HG03066 (cell line): Measurements from ENCODE around the gene KIF2C.
A peak's percentile ranks its signal among the peaks of the same experiment; 100 is the strongest.
"Not testable (repeated sequence)": the region's sequence is repeated elsewhere in the genome, so short reads cannot be mapped to it uniquely, and the experiment has no call there.

Experiments used
- ATAC-seq: cut with Tn5 transposase; IDR thresholded peaks from one replicate; pipeline ENCODE4 v1.9.1; 2021; ENCODE audit warnings: low read depth; ENCODE audit not compliant: unreplicated experiment

The KIF2C gene

GRCh38 chr1:44808938-44809917, 69.6 kb downstream of the KIF2C start:
- peak; percentile 56 for ATAC-seq

GRCh38 chr1:44810101-44810761, 70.6 kb downstream of the KIF2C start:
- ATAC-seq, result no peak

- ATAC-seq, result not testable (repeated sequence)
Observed at GRCh38 chr1:44810762-44811105, 71.1 kb downstream of the KIF2C start.

DNA sequence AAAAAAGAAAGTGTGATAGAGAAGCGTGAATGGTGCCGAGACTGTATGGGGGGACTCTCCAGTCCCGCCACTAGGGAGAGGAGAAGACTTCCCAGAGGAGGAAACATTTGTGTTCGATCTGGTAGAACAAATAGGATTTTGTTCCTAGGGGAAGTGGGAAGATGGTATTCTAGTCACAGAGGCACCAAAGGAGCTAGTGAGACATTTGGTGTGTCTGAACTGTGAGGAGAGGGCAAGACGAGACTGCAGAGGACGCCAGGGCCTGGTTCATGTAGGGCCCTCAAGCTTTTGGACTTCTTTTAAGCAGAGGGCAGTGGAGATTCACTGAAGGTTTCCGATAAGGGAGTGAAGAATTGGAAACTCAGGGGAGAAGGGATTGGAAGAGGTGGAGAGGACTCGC, 71.6 kb downstream of the KIF2C start:
- ATAC-seq, result no peak

DNA sequence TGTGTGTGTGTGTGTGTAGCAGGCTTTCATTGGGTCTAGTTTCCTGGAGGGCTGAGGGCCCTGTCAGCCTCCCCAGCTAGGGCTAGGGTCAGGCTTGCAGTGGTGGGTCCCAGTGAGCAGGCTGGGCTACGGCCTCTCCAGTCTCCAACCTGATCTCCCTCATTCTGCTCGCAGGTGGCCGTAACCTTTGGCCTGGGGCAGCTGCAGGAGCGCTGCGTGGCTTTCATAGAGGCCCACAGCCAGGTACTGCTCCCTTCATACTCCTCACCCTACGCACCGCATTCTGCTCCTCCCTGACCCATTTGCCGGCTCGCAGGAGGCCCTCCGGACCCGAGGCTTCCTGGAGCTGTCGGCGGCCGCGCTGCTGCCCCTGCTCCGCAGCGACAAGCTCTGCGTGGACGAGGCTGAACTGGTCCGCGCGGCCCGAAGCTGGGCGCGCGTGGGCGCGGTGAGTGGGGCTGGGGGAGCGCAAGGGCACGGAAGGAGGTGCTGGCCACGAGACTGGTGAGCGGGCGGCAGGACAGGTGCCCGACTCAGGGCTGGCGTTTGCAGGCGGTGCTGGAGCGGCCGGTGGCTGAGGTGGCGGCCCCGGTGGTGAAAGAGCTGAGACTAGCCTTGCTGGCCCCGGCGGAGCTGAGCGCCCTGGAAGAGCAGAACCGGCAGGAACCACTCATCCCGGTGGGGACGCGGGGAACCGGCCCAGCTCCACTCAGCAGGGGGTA, 73.3 kb downstream of the KIF2C start:
- no peak for ATAC-seq

- ATAC-seq, result not testable (repeated sequence)
Observed at GRCh38 chr1:44815926-44816325, 76.3 kb downstream of the KIF2C start.

DNA sequence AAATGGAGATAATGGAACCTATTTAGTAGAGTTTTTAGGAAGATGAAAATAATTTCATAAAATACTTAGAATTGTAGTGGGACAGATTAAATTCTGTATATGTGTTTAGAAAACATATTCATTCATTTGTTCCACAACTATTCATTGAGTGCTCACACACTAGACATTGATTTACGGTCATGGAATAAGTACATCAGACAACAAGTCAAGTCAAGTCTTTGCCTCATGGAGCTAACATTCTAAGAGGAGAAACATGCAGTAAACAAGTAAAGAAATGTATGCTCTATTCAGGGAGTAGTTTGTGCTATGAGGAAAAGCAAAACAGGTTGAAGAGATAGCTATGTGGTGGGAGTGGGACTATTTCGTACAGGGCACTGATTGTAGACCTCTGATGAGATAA, 77.7 kb downstream of the KIF2C start:
- ATAC-seq, result no peak
